Mesenchymal stem cell (in vitro differentiated cells and primary cell): Measurements from ENCODE around the gene MAL.

Experiments used
- DNase-seq: peaks from one replicate; pipeline ENCODE4 v3.0.0-alpha.2; 2013
- H2AFZ ChIP-seq: one replicate; pipeline ENCODE4 v1.6.1; 2013; ENCODE audit warnings: low read depth, mild to moderate bottlenecking, control low read depth, inconsistent platforms, low read length, moderate library complexity
- H2AK5ac ChIP-seq: 2 replicates; pipeline ENCODE4 v1.6.1; 2013; ENCODE audit warnings: low read length, moderate library complexity, mild to moderate bottlenecking, inconsistent platforms; ENCODE audit not compliant: severe bottlenecking
- H2BK120ac ChIP-seq: one replicate; pipeline ENCODE4 v1.6.1; 2013; ENCODE audit warnings: low read depth, mild to moderate bottlenecking, inconsistent platforms, low read length, moderate library complexity
- H2BK12ac ChIP-seq, 2 experiments: one replicate each; pipeline ENCODE4 v1.6.1; 2013; ENCODE audit warnings: inconsistent platforms in 2 of 2, low read length in 2 of 2, mild to moderate bottlenecking in 2 of 2, moderate library complexity in 2 of 2, control low read depth in 1 of 2
- H2BK15ac ChIP-seq: one replicate; pipeline ENCODE4 v1.6.1; 2013; ENCODE audit warnings: mild to moderate bottlenecking, low read depth, inconsistent platforms; ENCODE audit not compliant: poor library complexity, severe bottlenecking
- H2BK5ac ChIP-seq: 2 replicates; pipeline ENCODE4 v1.6.1; 2013; ENCODE audit warnings: low read depth, mild to moderate bottlenecking, low read length, control low read depth, inconsistent platforms; ENCODE audit not compliant: poor library complexity, severe bottlenecking
- H3K14ac ChIP-seq, 2 experiments: one replicate each; pipeline ENCODE4 v1.6.1; 2013; ENCODE audit warnings: inconsistent platforms in 2 of 2, low read length in 2 of 2, control low read depth in 1 of 2, mild to moderate bottlenecking in 1 of 2, moderate library complexity in 1 of 2
- H3K18ac ChIP-seq, 2 experiments: one replicate each; pipeline ENCODE4 v1.6.1; 2013; ENCODE audit warnings: inconsistent platforms in 2 of 2, low read length in 2 of 2, control low read depth in 1 of 2, low read depth in 1 of 2, mild to moderate bottlenecking in 1 of 2
- H3K23ac ChIP-seq, 2 experiments: one replicate each; pipeline ENCODE4 v1.6.1; 2013; ENCODE audit warnings: inconsistent platforms in 2 of 2, low read length in 2 of 2, mild to moderate bottlenecking in 2 of 2, moderate library complexity in 2 of 2, control low read depth in 1 of 2
- H3K27ac ChIP-seq: 2 replicates; pipeline ENCODE4 v1.5.1; 2013; ENCODE audit warnings: mild to moderate bottlenecking, moderate library complexity, low read length, control low read depth, inconsistent platforms; ENCODE audit not compliant: poor library complexity, severe bottlenecking
- H3K27me3 ChIP-seq, 2 experiments: 2 replicates each; pipeline versions ENCODE4 v1.6.1 to v1.7.0; 2013; ENCODE audit warnings: low read length in 2 of 2, mild to moderate bottlenecking in 2 of 2, moderate library complexity in 2 of 2, control low read depth in 1 of 2, inconsistent platforms in 1 of 2; ENCODE audit not compliant: control insufficient read depth in 1 of 2, insufficient read depth in 1 of 2
- H3K36me3 ChIP-seq, 2 experiments: 2 replicates each; pipeline versions ENCODE4 v1.6.1 to v1.7.0; 2013; ENCODE audit warnings: low read length in 2 of 2, control low read depth in 1 of 2, inconsistent platforms in 1 of 2, low read depth in 1 of 2, mild to moderate bottlenecking in 1 of 2; ENCODE audit not compliant: insufficient read depth in 2 of 2, control insufficient read depth in 1 of 2
- H3K4ac ChIP-seq, 2 experiments: one replicate each; pipeline ENCODE4 v1.6.1; 2013; ENCODE audit warnings: inconsistent platforms in 2 of 2, low read length in 2 of 2, mild to moderate bottlenecking in 2 of 2, moderate library complexity in 2 of 2, control low read depth in 1 of 2, low read depth in 1 of 2
- H3K4me1 ChIP-seq: 2 replicates; pipeline ENCODE4 v1.6.1; 2013; ENCODE audit warnings: low read depth, low read length, control low read depth; ENCODE audit not compliant: control insufficient read depth, insufficient read depth
- H3K4me2 ChIP-seq: 2 replicates; pipeline ENCODE4 v1.6.1; 2013; ENCODE audit warnings: low read length, mild to moderate bottlenecking, inconsistent platforms; ENCODE audit not compliant: poor library complexity, severe bottlenecking
- H3K4me3 ChIP-seq, 2 experiments: 2 replicates each; pipeline versions ENCODE4 v1.5.1 to v1.7.0; 2013; ENCODE audit warnings: low read length in 2 of 2, mild to moderate bottlenecking in 2 of 2, control low read depth in 1 of 2, low read depth in 1 of 2; ENCODE audit not compliant: insufficient read depth in 1 of 2
- H3K79me1 ChIP-seq: replicated peaks from 2 replicates; pipeline ENCODE4 v1.6.1; 2013; ENCODE audit warnings: mild to moderate bottlenecking, control low read depth, low read length, inconsistent platforms; ENCODE audit not compliant: poor library complexity, severe bottlenecking
- H3K9ac ChIP-seq: 2 replicates; pipeline ENCODE4 v1.7.0; 2013; ENCODE audit warnings: mild to moderate bottlenecking, low read length, moderate library complexity
- H3K9me3 ChIP-seq: 2 replicates; pipeline ENCODE4 v1.7.0; 2013; ENCODE audit warnings: mild to moderate bottlenecking, low read length; ENCODE audit not compliant: control insufficient read depth
- H4K8ac ChIP-seq: one replicate; pipeline ENCODE4 v1.6.1; 2013; ENCODE audit warnings: inconsistent platforms, mild to moderate bottlenecking, low read length, moderate library complexity
- H4K91ac ChIP-seq: one replicate; pipeline ENCODE4 v1.6.1; 2013; ENCODE audit warnings: mild to moderate bottlenecking, low read length, inconsistent platforms
- WGBS: methylation state at CpG from one replicate; pipeline ENCODE4 v1.1.7; 2013; ENCODE audit warnings: mixed read lengths; 5-methylcytosine and 5-hydroxymethylcytosine counted together

Gene MAL

DNA sequence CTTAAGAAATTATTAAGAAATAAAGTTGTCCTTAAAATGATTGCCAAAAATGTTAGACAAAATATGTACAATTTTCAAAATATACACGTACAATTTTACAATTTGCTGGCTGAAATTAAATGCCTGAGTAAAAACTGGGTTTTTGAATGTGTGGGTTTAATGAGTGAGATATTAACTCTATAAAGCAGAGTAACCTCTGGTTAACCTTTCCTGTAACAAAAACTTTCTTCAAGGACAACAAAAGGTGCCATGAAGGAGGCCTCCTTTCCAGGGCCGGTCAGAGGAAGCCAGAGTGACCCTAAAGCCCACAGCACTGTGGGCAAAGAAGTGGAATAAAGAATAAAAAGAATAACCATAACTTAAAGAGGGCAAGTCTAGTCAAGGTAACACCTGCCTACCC, 16.5 kb upstream of the MAL start:
- no peak overlapping the region for H3K27ac ChIP-seq

DNA sequence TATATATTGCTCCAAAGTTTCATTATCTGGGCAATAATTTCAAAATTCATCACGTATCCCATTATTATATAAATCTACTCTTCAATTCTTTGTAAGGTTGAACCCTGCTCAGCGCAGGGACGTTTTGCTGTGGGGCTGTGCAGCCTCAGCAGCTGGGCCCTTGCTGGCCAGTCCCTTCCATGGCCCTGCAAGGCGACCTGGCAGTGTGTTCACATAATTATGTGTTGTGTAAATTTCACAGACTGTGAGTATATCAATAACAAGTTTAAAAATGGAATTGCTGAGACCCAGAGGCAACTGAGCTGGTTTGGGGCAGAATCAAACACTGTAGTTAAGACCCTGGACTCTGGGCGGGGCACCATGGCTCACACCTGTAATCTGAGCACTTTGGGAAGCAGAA, 16.1 kb upstream of the MAL start:
- peaks cover 21% of the 10 kb centered on the region for H3K4me1 ChIP-seq
- no peaks in the 10 kb centered on the region for H3K79me1 ChIP-seq
- H3K27ac ChIP-seq, result no peak overlapping the region
- H2BK12ac ChIP-seq, result no peak overlapping the region
- H3K36me3 ChIP-seq, result no peaks in the 10 kb centered on the region
- H2BK5ac ChIP-seq, result no peak overlapping the region
- no peak overlapping the region for H3K14ac ChIP-seq
- DNase-seq, result no peak
- no peak overlapping the region for H2AK5ac ChIP-seq
- no peak overlapping the region for H3K4me2 ChIP-seq
- H3K4ac ChIP-seq, result no peak overlapping the region
- no peak overlapping the region for H3K4me3 ChIP-seq
- H3K27me3 ChIP-seq, result peaks cover 0 to 30% of the 10 kb centered on the region in 2 experiments
- H4K8ac ChIP-seq, result no peak overlapping the region
- H3K9ac ChIP-seq, result no peak overlapping the region
- no peak overlapping the region for H3K23ac ChIP-seq
- no peak overlapping the region for H2BK15ac ChIP-seq
- no peak overlapping the region for H2BK120ac ChIP-seq
- 53% methylated on average over 5 of the region's 5 CpGs for WGBS
- H3K18ac ChIP-seq, result no peak overlapping the region
- no peak overlapping the region for H4K91ac ChIP-seq
- no peaks in the 10 kb centered on the region for H3K9me3 ChIP-seq
- no peak overlapping the region for H2AFZ ChIP-seq

More for the DNA sequence above, 16.5 kb upstream of the MAL start:
- H2BK5ac ChIP-seq, result no peak overlapping the region
- H2BK120ac ChIP-seq, result no peak overlapping the region
- no CpG with 5 or more reads among the region's 2 CpGs for WGBS
- no peak overlapping the region for H2BK12ac ChIP-seq
- H3K4me2 ChIP-seq, result no peak overlapping the region
- H2BK15ac ChIP-seq, result no peak overlapping the region
- H3K18ac ChIP-seq, result no peak overlapping the region
- peaks cover 21% of the 10 kb centered on the region for H3K4me1 ChIP-seq
- H2AK5ac ChIP-seq, result no peak overlapping the region
- H2AFZ ChIP-seq, result no peak overlapping the region
- H3K9ac ChIP-seq, result no peak overlapping the region
- no peak for DNase-seq
- H3K23ac ChIP-seq, result no peak overlapping the region
- H3K4me3 ChIP-seq, result no peak overlapping the region
- H4K91ac ChIP-seq, result no peak overlapping the region
- no peak overlapping the region for H3K14ac ChIP-seq
- no peaks in the 10 kb centered on the region for H3K79me1 ChIP-seq
- no peak overlapping the region for H4K8ac ChIP-seq
- H3K4ac ChIP-seq, result no peak overlapping the region
- peaks cover 0 to 32% of the 10 kb centered on the region in 2 experiments for H3K27me3 ChIP-seq
- no peaks in the 10 kb centered on the region for H3K36me3 ChIP-seq
- H3K9me3 ChIP-seq, result no peaks in the 10 kb centered on the region

- Histone ChIP-seq H3K18ac (no peak overlapping the region), H3K14ac (no peak overlapping the region), H2BK15ac (no peak overlapping the region), H3K79me1 (no peaks in the 10 kb centered on the region), H3K27me3 (peaks cover 0 to 30% of the 10 kb centered on the region in 2 experiments), H3K9me3 (no peaks in the 10 kb centered on the region), H3K4me3 (no peak overlapping the region), H2BK5ac (no peak overlapping the region), H4K91ac (no peak overlapping the region), H2AK5ac (no peak overlapping the region), H2AFZ (no peak overlapping the region), H3K4me2 (no peak overlapping the region), H4K8ac (no peak overlapping the region), H3K27ac (no peak overlapping the region), H3K4me1 (peaks cover 21% of the 10 kb centered on the region), H3K23ac (no peak overlapping the region), H3K4ac (no peak overlapping the region), H2BK12ac (no peak overlapping the region), H3K36me3 (no peaks in the 10 kb centered on the region), H3K9ac (no peak overlapping the region), H2BK120ac (no peak overlapping the region)
- WGBS, result 86% methylated on average over 10 of the region's 10 CpGs
- DNase-seq, result no peak
Measured at GRCh38 chr2:95010126-95010525, 15.4 kb upstream of the MAL start.

DNA sequence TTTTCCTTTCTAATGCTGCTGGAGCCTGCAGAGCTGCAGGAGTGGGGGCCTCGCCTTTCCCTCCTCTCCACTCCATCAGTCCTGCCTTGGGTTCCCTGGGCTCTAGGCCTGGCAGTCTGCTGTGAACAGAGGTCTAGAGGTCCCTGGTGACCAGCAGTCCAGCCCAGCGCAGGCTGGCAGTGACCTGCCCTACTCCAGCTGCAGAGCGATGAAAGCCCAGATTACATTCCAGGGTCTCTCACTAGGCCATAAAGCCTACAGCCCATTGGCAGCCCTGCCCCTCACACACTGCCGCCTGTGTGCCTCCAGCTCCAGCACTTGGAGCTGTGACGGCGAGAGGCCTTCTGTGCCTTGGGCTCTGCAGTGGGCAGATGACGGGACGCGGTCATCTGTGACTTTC, 14.8 kb upstream of the MAL start:
- Histone ChIP-seq H3K18ac (no peak overlapping the region), H3K4me1 (peaks cover 21% of the 10 kb centered on the region), H3K36me3 (no peaks in the 10 kb centered on the region), H2AK5ac (no peak overlapping the region), H2AFZ (no peak overlapping the region), H4K91ac (no peak overlapping the region), H3K4ac (no peak overlapping the region), H3K9ac (no peak overlapping the region), H3K4me3 (no peak overlapping the region), H3K23ac (no peak overlapping the region), H3K4me2 (no peak overlapping the region), H2BK120ac (no peak overlapping the region), H2BK15ac (no peak overlapping the region), H3K27me3 (peaks cover 0 to 29% of the 10 kb centered on the region in 2 experiments), H3K9me3 (no peaks in the 10 kb centered on the region), H2BK12ac (no peak overlapping the region), H4K8ac (no peak overlapping the region), H2BK5ac (no peak overlapping the region), H3K79me1 (no peaks in the 10 kb centered on the region), H3K14ac (no peak overlapping the region), H3K27ac (no peak overlapping the region)
- WGBS, result 82% methylated on average over 7 of the region's 9 CpGs
- DNase-seq, result no peak
